Neural crest cell (in vitro differentiated cells): ENCODE results near the gene PLB1. TPM values are rescaled to one million over a fixed set of nuclear protein-coding genes. Genes with fewer than 3 reads are reported as not detected.

Experiments
- DNase-seq: peaks from one replicate; pipeline ENCODE4 v3.0.0; 2021; ENCODE audit warnings: low read depth, mixed read lengths, low spot score
- H3K27ac Mint-ChIP-seq: one replicate; pipeline ENCODE4 v1.8.0; 2021; ENCODE audit warnings: mild to moderate bottlenecking, mixed read lengths; ENCODE audit not compliant: unreplicated experiment
- H3K27me3 Mint-ChIP-seq: 2 replicates; pipeline ENCODE4 v1.8.0; 2021; ENCODE audit warnings: low read depth, mild to moderate bottlenecking, mixed read lengths
- H3K36me3 Mint-ChIP-seq: 2 replicates; pipeline ENCODE4 v1.8.0; 2021; ENCODE audit warnings: low read depth, mild to moderate bottlenecking, mixed read lengths
- H3K4me1 Mint-ChIP-seq: 2 replicates; pipeline ENCODE4 v1.8.0; 2021; ENCODE audit warnings: mixed read lengths
- H3K4me3 Mint-ChIP-seq: one replicate; pipeline ENCODE4 v1.8.0; 2021; ENCODE audit warnings: mild to moderate bottlenecking, mixed read lengths
- H3K9me3 Mint-ChIP-seq: 2 replicates; pipeline ENCODE4 v1.8.0; 2021; ENCODE audit warnings: mixed read lengths
- CTCF ChIP-seq: fragments of 200-600 bp; sonication (generic); conservative IDR thresholded peaks from 2 replicates; pipeline ENCODE4 v1.5.0; 2021; ENCODE audit warnings: antibody characterized with exemption, mild to moderate bottlenecking
- total RNA-seq: library from RNA; stranded (reverse); gene quantifications from 2 replicates; pipeline ENCODE4 v1.2.1, GENCODE V29; 2021

The PLB1 gene
- total RNA-seq, 1 donor from 2014 or later: 0.16 TPM

- Mint-ChIP-seq H3K4me3 (no peak overlapping the region), H3K27ac (no peak overlapping the region)
- DNase-seq: no peak
These were observed 62.4 kb downstream of the PLB1 start for GRCh38 chr2:28558158-28558820.

GRCh38 chr2:28558918-28559317 is 63.1 kb downstream of the PLB1 start:
- Mint-ChIP-seq H3K4me1 (peaks cover 11% of the 10 kb centered on the region), H3K4me3 (no peak overlapping the region), H3K27me3 (no peaks in the 10 kb centered on the region), H3K9me3 (no peaks in the 10 kb centered on the region), H3K36me3 (no peaks in the 10 kb centered on the region), H3K27ac (no peak overlapping the region)
- no peak for DNase-seq
- no peak for TF ChIP-seq CTCF

More at GRCh38 chr2:28558158-28558820, 62.4 kb downstream of the PLB1 start:
- TF ChIP-seq CTCF: no peak
- Mint-ChIP-seq H3K36me3 (no peaks in the 10 kb centered on the region), H3K9me3 (no peaks in the 10 kb centered on the region), H3K27me3 (no peaks in the 10 kb centered on the region), H3K4me1 (peaks cover 11% of the 10 kb centered on the region)

GRCh38 chr2:28563869-28564268 is 68.0 kb downstream of the PLB1 start:
- no peak for TF ChIP-seq CTCF
- Mint-ChIP-seq H3K4me1 (peaks cover 12% of the 10 kb centered on the region), H3K27me3 (no peaks in the 10 kb centered on the region), H3K27ac (no peak overlapping the region), H3K4me3 (no peak overlapping the region), H3K9me3 (no peaks in the 10 kb centered on the region), H3K36me3 (no peaks in the 10 kb centered on the region)
- DNase-seq: no peak

- Mint-ChIP-seq H3K36me3 (no peaks in the 10 kb centered on the region), H3K9me3 (no peaks in the 10 kb centered on the region), H3K4me1 (peaks cover 12% of the 10 kb centered on the region), H3K4me3 (no peak overlapping the region), H3K27me3 (no peaks in the 10 kb centered on the region), H3K27ac (no peak overlapping the region)
- TF ChIP-seq CTCF: no peak
- DNase-seq: no peak
These were observed 68.5 kb downstream of the PLB1 start for GRCh38 chr2:28564346-28564745.

- no peak overlapping the region for H3K27ac Mint-ChIP-seq
- H3K4me1 Mint-ChIP-seq: peaks cover 12% of the 10 kb centered on the region
- H3K36me3 Mint-ChIP-seq: no peaks in the 10 kb centered on the region
- TF ChIP-seq CTCF: no peak
- no peak overlapping the region for H3K4me3 Mint-ChIP-seq
- H3K9me3 Mint-ChIP-seq: no peaks in the 10 kb centered on the region
- no peak for DNase-seq
- no peaks in the 10 kb centered on the region for H3K27me3 Mint-ChIP-seq
These were observed 69.2 kb downstream of the PLB1 start for GRCh38 chr2:28565033-28565432.
